Measurements from ENCODE around the gene GSTM2.

Gene GSTM2

DNA sequence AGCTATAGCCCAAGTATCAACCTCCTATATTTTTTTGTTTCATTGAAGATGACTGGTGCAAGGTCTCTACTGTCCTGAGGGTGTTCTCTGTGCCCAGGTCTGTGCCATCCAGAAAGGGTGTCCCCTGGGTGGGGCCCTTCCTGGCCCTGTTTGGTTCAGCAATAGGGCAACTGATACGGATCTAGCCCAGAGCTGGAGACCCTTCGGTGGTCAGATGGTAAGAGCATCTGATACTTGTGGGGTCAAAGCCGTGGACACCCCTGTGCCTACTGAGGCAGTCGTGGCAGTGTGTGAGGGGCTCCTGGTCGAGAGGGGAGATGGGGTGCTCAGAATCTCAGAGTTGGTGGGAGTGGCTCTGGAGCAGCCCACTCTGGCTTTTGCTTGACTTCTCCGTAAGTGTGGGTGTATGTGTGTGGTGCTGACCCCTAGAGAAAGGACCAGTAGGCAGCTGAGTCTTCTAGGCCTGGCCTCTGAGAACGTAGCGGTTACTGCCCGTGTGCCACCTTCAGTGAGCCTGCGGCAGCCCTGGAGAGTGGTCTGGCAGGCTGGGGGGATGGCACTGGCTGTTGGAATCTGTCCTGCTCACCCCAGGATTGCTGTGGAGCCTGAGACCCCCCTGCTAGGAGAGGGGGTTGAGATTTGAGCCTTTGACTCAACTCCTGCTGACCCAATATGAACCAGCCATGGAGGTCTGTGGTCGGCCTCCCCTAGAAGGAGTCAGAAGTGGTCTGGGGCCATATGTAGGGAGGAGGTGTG, 45.5 kb upstream of the GSTM2 start:
- no peak for DNase-seq (ENCODE audit: insufficient read length, low spot score)
- no peak for TF ChIP-seq CTCF (IDR thresholded peaks at IDR 0.05; ENCODE audit: insufficient read depth, missing control alignments)
- FAIRE-seq = no peak

GRCh38 chr1:109622895-109623294, 45.0 kb upstream of the GSTM2 start:
- FAIRE-seq = no peak
- no peak for DNase-seq (ENCODE audit: insufficient read length, low spot score)
- TF ChIP-seq CTCF (IDR thresholded peaks at IDR 0.05; ENCODE audit: insufficient read depth, missing control alignments) = no peak

- FAIRE-seq (no peak), DNase-seq (ENCODE audit: insufficient read length, low spot score) (no peak)
These were observed 44.2 kb upstream of the GSTM2 start for GRCh38 chr1:109623601-109624161.

GRCh38 chr1:109624201-109625010, 43.5 kb upstream of the GSTM2 start:
- DNase-seq (ENCODE audit: insufficient read length, low spot score) (no peak), FAIRE-seq (no peak)
- TF ChIP-seq CTCF (IDR thresholded peaks at IDR 0.05; ENCODE audit: insufficient read depth, missing control alignments) = no peak

More at GRCh38 chr1:109623601-109624161, 44.2 kb upstream of the GSTM2 start:
- TF ChIP-seq CTCF (IDR thresholded peaks at IDR 0.05; ENCODE audit: insufficient read depth, missing control alignments) = no peak

DNA sequence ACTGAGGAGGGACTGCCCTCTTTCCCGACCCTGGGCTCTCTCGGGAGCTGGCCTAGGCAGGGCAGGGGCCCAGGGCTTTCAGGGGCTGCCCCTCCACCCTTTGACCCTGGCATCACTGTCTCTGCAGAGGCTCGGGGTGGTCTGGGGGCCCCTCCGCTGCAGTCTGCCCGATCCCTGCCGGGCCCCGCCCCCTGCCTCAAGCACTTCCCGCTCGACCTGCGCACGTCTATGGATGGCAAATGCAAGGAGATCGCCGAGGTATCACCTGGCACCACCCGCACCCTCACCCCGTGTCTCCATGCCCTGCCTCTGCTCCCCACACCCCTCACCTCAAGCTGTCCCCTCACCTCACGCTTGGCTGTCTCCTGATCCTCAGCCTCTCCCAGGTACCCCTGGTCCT, 42.7 kb upstream of the GSTM2 start:
- FAIRE-seq = no peak
- DNase-seq (ENCODE audit: insufficient read length, low spot score) = no peak
- TF ChIP-seq CTCF (IDR thresholded peaks at IDR 0.05; ENCODE audit: insufficient read depth, missing control alignments) = no peak

DNA sequence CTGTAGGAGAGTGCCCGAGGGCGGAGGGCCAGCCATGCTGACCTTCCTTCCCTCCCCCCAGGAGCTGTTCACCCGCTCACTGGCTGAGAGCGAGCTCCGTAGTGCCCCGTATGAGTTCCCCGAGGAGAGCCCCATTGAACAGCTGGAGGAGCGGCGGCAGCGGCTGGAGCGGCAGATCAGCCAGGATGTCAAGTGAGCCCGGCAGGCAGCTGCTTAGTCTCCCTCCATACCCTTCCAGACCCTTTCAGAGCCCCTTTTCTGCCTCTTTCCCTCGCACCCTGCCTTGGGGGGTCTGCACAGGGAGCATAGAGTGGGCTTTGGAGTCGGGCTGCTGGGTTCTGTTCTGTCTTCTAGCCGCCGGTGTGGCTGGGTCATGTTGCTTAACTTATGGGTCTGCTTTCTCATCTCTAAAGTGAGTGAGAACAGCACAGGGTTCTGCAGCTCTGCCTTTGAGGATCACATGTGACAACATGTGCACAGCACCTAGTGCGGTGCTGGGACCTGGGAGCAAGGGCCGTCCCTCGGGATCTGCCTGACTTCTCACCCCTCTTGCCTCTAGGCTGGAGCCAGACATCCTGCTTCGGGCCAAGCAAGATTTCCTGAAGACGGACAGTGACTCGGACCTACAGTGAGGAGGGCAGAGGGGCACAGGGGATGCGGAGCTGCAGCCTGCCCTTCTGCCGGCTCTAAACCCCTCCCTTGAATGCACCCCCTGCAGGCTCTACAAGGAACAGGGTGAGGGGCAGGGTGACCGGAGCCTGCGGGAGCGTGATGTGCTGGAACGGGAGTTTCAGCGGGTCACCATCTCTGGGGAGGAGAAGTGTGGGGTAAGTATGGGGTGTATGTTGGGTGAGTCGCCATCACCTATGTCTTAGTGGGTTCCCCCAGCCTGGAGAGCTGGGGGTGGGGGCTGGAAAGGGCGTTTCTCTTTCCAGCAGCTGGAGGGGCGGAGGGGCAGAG, 42.0 kb upstream of the GSTM2 start:
- DNase-seq (ENCODE audit: insufficient read length, low spot score) (no peak), FAIRE-seq (no peak)
- no peak for TF ChIP-seq CTCF (IDR thresholded peaks at IDR 0.05; ENCODE audit: insufficient read depth, missing control alignments)

Data from D721Med (cell line).